ENCODE data around the gene GDPD4.

GRCh38 chr11:77195071-77195755 is 106.3 kb downstream of the GDPD4 start:
- TF ChIP-seq CTCF (IDR thresholded peaks at IDR 0.05) (no peak), POLR2AphosphoS5 (IDR thresholded peaks at IDR 0.05) (no peak), EP300 (IDR thresholded peaks at IDR 0.05) (no peak), POLR2A (IDR thresholded peaks at IDR 0.05) (no peak)
